Measurements from ENCODE around the gene VIM.

VIM gene
- total RNA-seq = 1,410 to 2,730 (median 2,091) reads per million in 3 donors

GRCh38 chr10:17228091-17229015, at the start of gene VIM:
Gene VIM (plus strand): TSS chr10:17228241. CDS start chr10:17229423, 1,182 bp downstream.
- peaks cover 29% of the 10 kb centered on the region for H3K36me3 ChIP-seq (ENCODE audit: control insufficient read depth, insufficient read depth, low read length)
- H3K9me3 ChIP-seq (ENCODE audit: control insufficient read depth, low read length) = no peaks in the 10 kb centered on the region
- peak within 1 kb of the TSS; percentile 99 for H3K27ac ChIP-seq (ENCODE audit: insufficient read depth, low read length, poor library complexity, severe bottlenecking)
- no peaks in the 10 kb centered on the region for H3K27me3 ChIP-seq (replicated peaks; ENCODE audit: control insufficient read depth, insufficient read depth, low read length, poor library complexity, severe bottlenecking)
- H3K4me3 ChIP-seq (ENCODE audit: insufficient read depth, low read depth, low read length, poor library complexity, severe bottlenecking) = peak within 1 kb of the TSS; percentile 91
- peak; percentile 78 to 86 (median 86) for DNase-seq
- H3K4me1 ChIP-seq (ENCODE audit: control insufficient read depth, insufficient read depth, low read length, poor library complexity, severe bottlenecking) = peaks cover 31% of the 10 kb centered on the region

GRCh38 chr10:17179002-17179401, 49.0 kb upstream of the VIM start:
- H3K9me3 ChIP-seq (ENCODE audit: control insufficient read depth, low read length) = no peaks in the 10 kb centered on the region
- no peak overlapping the region for H3K27ac ChIP-seq (ENCODE audit: insufficient read depth, low read length, poor library complexity, severe bottlenecking)
- H3K4me3 ChIP-seq (ENCODE audit: insufficient read depth, low read depth, low read length, poor library complexity, severe bottlenecking) = no peak overlapping the region
- H3K27me3 ChIP-seq (replicated peaks; ENCODE audit: control insufficient read depth, insufficient read depth, low read length, poor library complexity, severe bottlenecking) = no peaks in the 10 kb centered on the region
- no peaks in the 10 kb centered on the region for H3K36me3 ChIP-seq (ENCODE audit: control insufficient read depth, insufficient read depth, low read length)
- DNase-seq = no peak
- no peaks in the 10 kb centered on the region for H3K4me1 ChIP-seq (ENCODE audit: control insufficient read depth, insufficient read depth, low read length, poor library complexity, severe bottlenecking)

- no peak overlapping the region for H3K4me3 ChIP-seq (ENCODE audit: insufficient read depth, low read depth, low read length, poor library complexity, severe bottlenecking)
- H3K9me3 ChIP-seq (ENCODE audit: control insufficient read depth, low read length) = no peaks in the 10 kb centered on the region
- DNase-seq = no peak
- H3K4me1 ChIP-seq (ENCODE audit: control insufficient read depth, insufficient read depth, low read length, poor library complexity, severe bottlenecking) = no peaks in the 10 kb centered on the region
- H3K27ac ChIP-seq (ENCODE audit: insufficient read depth, low read length, poor library complexity, severe bottlenecking) = no peak overlapping the region
- H3K36me3 ChIP-seq (ENCODE audit: control insufficient read depth, insufficient read depth, low read length) = no peaks in the 10 kb centered on the region
- no peaks in the 10 kb centered on the region for H3K27me3 ChIP-seq (replicated peaks; ENCODE audit: control insufficient read depth, insufficient read depth, low read length, poor library complexity, severe bottlenecking)
Measured at GRCh38 chr10:17181110-17181509, 46.9 kb upstream of the VIM start.

GRCh38 chr10:17181751-17182150, 46.3 kb upstream of the VIM start:
- no peak for DNase-seq
- no peaks in the 10 kb centered on the region for H3K4me1 ChIP-seq (ENCODE audit: control insufficient read depth, insufficient read depth, low read length, poor library complexity, severe bottlenecking)
- H3K27me3 ChIP-seq (replicated peaks; ENCODE audit: control insufficient read depth, insufficient read depth, low read length, poor library complexity, severe bottlenecking) = no peaks in the 10 kb centered on the region
- no peak overlapping the region for H3K27ac ChIP-seq (ENCODE audit: insufficient read depth, low read length, poor library complexity, severe bottlenecking)
- H3K9me3 ChIP-seq (ENCODE audit: control insufficient read depth, low read length) = no peaks in the 10 kb centered on the region
- H3K36me3 ChIP-seq (ENCODE audit: control insufficient read depth, insufficient read depth, low read length) = no peaks in the 10 kb centered on the region
- no peak overlapping the region for H3K4me3 ChIP-seq (ENCODE audit: insufficient read depth, low read depth, low read length, poor library complexity, severe bottlenecking)

- Histone ChIP-seq H3K4me1 (ENCODE audit: control insufficient read depth, insufficient read depth, low read length, poor library complexity, severe bottlenecking) (no peaks in the 10 kb centered on the region), H3K27me3 (replicated peaks; ENCODE audit: control insufficient read depth, insufficient read depth, low read length, poor library complexity, severe bottlenecking) (no peaks in the 10 kb centered on the region), H3K4me3 (ENCODE audit: insufficient read depth, low read depth, low read length, poor library complexity, severe bottlenecking) (no peak overlapping the region), H3K27ac (ENCODE audit: insufficient read depth, low read length, poor library complexity, severe bottlenecking) (no peak overlapping the region), H3K36me3 (ENCODE audit: control insufficient read depth, insufficient read depth, low read length) (no peaks in the 10 kb centered on the region), H3K9me3 (ENCODE audit: control insufficient read depth, low read length) (no peaks in the 10 kb centered on the region)
- no peak for DNase-seq
Measured at GRCh38 chr10:17183110-17183509, 44.9 kb upstream of the VIM start.

GRCh38 chr10:17185873-17186272, 42.2 kb upstream of the VIM start:
- H3K27me3 ChIP-seq (replicated peaks; ENCODE audit: control insufficient read depth, insufficient read depth, low read length, poor library complexity, severe bottlenecking) = no peaks in the 10 kb centered on the region
- no peaks in the 10 kb centered on the region for H3K9me3 ChIP-seq (ENCODE audit: control insufficient read depth, low read length)
- H3K36me3 ChIP-seq (ENCODE audit: control insufficient read depth, insufficient read depth, low read length) = no peaks in the 10 kb centered on the region
- DNase-seq = no peak
- no peak overlapping the region for H3K27ac ChIP-seq (ENCODE audit: insufficient read depth, low read length, poor library complexity, severe bottlenecking)
- no peak overlapping the region for H3K4me3 ChIP-seq (ENCODE audit: insufficient read depth, low read depth, low read length, poor library complexity, severe bottlenecking)
- H3K4me1 ChIP-seq (ENCODE audit: control insufficient read depth, insufficient read depth, low read length, poor library complexity, severe bottlenecking) = no peaks in the 10 kb centered on the region

- H3K4me1 ChIP-seq (ENCODE audit: control insufficient read depth, insufficient read depth, low read length, poor library complexity, severe bottlenecking) = no peaks in the 10 kb centered on the region
- no peak overlapping the region for H3K27ac ChIP-seq (ENCODE audit: insufficient read depth, low read length, poor library complexity, severe bottlenecking)
- no peak overlapping the region for H3K4me3 ChIP-seq (ENCODE audit: insufficient read depth, low read depth, low read length, poor library complexity, severe bottlenecking)
- DNase-seq = no peak
- H3K9me3 ChIP-seq (ENCODE audit: control insufficient read depth, low read length) = no peaks in the 10 kb centered on the region
- no peaks in the 10 kb centered on the region for H3K27me3 ChIP-seq (replicated peaks; ENCODE audit: control insufficient read depth, insufficient read depth, low read length, poor library complexity, severe bottlenecking)
- no peaks in the 10 kb centered on the region for H3K36me3 ChIP-seq (ENCODE audit: control insufficient read depth, insufficient read depth, low read length)
Measured at GRCh38 chr10:17188644-17189172, 39.3 kb upstream of the VIM start.

GRCh38 chr10:17190602-17191001, 37.4 kb upstream of the VIM start:
- Histone ChIP-seq H3K36me3 (ENCODE audit: control insufficient read depth, insufficient read depth, low read length) (no peaks in the 10 kb centered on the region), H3K9me3 (ENCODE audit: control insufficient read depth, low read length) (no peaks in the 10 kb centered on the region), H3K27ac (ENCODE audit: insufficient read depth, low read length, poor library complexity, severe bottlenecking) (no peak overlapping the region), H3K27me3 (replicated peaks; ENCODE audit: control insufficient read depth, insufficient read depth, low read length, poor library complexity, severe bottlenecking) (no peaks in the 10 kb centered on the region), H3K4me3 (ENCODE audit: insufficient read depth, low read depth, low read length, poor library complexity, severe bottlenecking) (no peak overlapping the region), H3K4me1 (ENCODE audit: control insufficient read depth, insufficient read depth, low read length, poor library complexity, severe bottlenecking) (no peaks in the 10 kb centered on the region)
- no peak for DNase-seq

GRCh38 chr10:17195083-17195482, 33.0 kb upstream of the VIM start:
- H3K27ac ChIP-seq (ENCODE audit: insufficient read depth, low read length, poor library complexity, severe bottlenecking) = no peak overlapping the region
- no peaks in the 10 kb centered on the region for H3K27me3 ChIP-seq (replicated peaks; ENCODE audit: control insufficient read depth, insufficient read depth, low read length, poor library complexity, severe bottlenecking)
- H3K9me3 ChIP-seq (ENCODE audit: control insufficient read depth, low read length) = no peaks in the 10 kb centered on the region
- no peaks in the 10 kb centered on the region for H3K36me3 ChIP-seq (ENCODE audit: control insufficient read depth, insufficient read depth, low read length)
- DNase-seq = no peak
- H3K4me1 ChIP-seq (ENCODE audit: control insufficient read depth, insufficient read depth, low read length, poor library complexity, severe bottlenecking) = peaks cover 1% of the 10 kb centered on the region
- H3K4me3 ChIP-seq (ENCODE audit: insufficient read depth, low read depth, low read length, poor library complexity, severe bottlenecking) = no peak overlapping the region

GRCh38 chr10:17196045-17196444, 32.0 kb upstream of the VIM start:
- Histone ChIP-seq H3K36me3 (ENCODE audit: control insufficient read depth, insufficient read depth, low read length) (no peaks in the 10 kb centered on the region), H3K27ac (ENCODE audit: insufficient read depth, low read length, poor library complexity, severe bottlenecking) (no peak overlapping the region), H3K9me3 (ENCODE audit: control insufficient read depth, low read length) (no peaks in the 10 kb centered on the region), H3K4me3 (ENCODE audit: insufficient read depth, low read depth, low read length, poor library complexity, severe bottlenecking) (no peak overlapping the region), H3K4me1 (ENCODE audit: control insufficient read depth, insufficient read depth, low read length, poor library complexity, severe bottlenecking) (peaks cover 7% of the 10 kb centered on the region), H3K27me3 (replicated peaks; ENCODE audit: control insufficient read depth, insufficient read depth, low read length, poor library complexity, severe bottlenecking) (no peaks in the 10 kb centered on the region)
- no peak for DNase-seq

All from effector memory CD4-positive, alpha-beta T cell (primary cell).